Keratinocyte (primary cell): Measurements from ENCODE around the gene CLCA1. TPM values are rescaled to one million over a fixed set of nuclear protein-coding genes. Genes with fewer than 3 reads are reported as not detected.

Experiments
- DNase-seq: peaks from one replicate; pipeline ENCODE4 v3.0.0-alpha.2; 2011; ENCODE audit warnings: low read depth, missing footprints, low spot score
- FAIRE-seq: peaks from 2 replicates; lab custom pipeline; 2011; peaks lifted over from hg19 to GRCh38; lab: Jason Lieb, UNC
- H2AFZ ChIP-seq: 2 replicates; pipeline ENCODE4 v1.6.0; 2012; ENCODE audit warnings: low read length, control low read depth, inconsistent platforms; ENCODE audit not compliant: control insufficient read depth
- H3K27ac ChIP-seq: 2 replicates; pipeline ENCODE4 v1.5.1; 2011; ENCODE audit warnings: low read length; ENCODE audit not compliant: control insufficient read depth, insufficient read depth
- H3K27me3 ChIP-seq: 3 replicates; pipeline ENCODE4 v1.6.0; 2011; ENCODE audit warnings: low read length; ENCODE audit not compliant: control insufficient read depth, insufficient read depth; ENCODE audit errors: extremely low read depth
- H3K36me3 ChIP-seq, 2 experiments: 2 replicates in 1 of 2; 3 replicates in 1 of 2; pipeline ENCODE4 v1.5.1; 2011; ENCODE audit warnings: low read length in 2 of 2, mild to moderate bottlenecking in 1 of 2; ENCODE audit not compliant: control insufficient read depth in 2 of 2, insufficient read depth in 2 of 2; ENCODE audit errors: extremely low read depth in 1 of 2
- H3K4me1 ChIP-seq: 3 replicates; pipeline ENCODE4 v1.5.1; 2011; ENCODE audit warnings: low read length; ENCODE audit not compliant: control insufficient read depth, insufficient read depth; ENCODE audit errors: extremely low read depth
- H3K4me2 ChIP-seq: 3 replicates; pipeline ENCODE4 v1.6.0; 2011; ENCODE audit warnings: low read depth, low read length; ENCODE audit not compliant: control insufficient read depth, insufficient read depth; ENCODE audit errors: extremely low read depth
- H3K4me3 ChIP-seq, 3 experiments: fragments of 200-600 bp in 1 of 3; sonication (generic) in 1 of 3; 2 replicates in 2 of 3; 3 replicates in 1 of 3; pipeline ENCODE4 v1.5.1; 2011 to 2016; ENCODE audit warnings: low read length in 3 of 3, mild to moderate bottlenecking in 3 of 3, control low read depth in 2 of 3, inconsistent platforms in 1 of 3, low read depth in 1 of 3, mixed read lengths in 1 of 3, mixed run types in 1 of 3, moderate library complexity in 1 of 3; ENCODE audit not compliant: control insufficient read depth in 2 of 3, insufficient read depth in 2 of 3; ENCODE audit errors: extremely low read depth in 1 of 3
- H3K79me2 ChIP-seq: 2 replicates; pipeline ENCODE4 v1.6.0; 2012; ENCODE audit warnings: low read length; ENCODE audit not compliant: control insufficient read depth, insufficient read depth
- H3K9ac ChIP-seq: 3 replicates; pipeline ENCODE4 v1.6.0; 2011; ENCODE audit warnings: low read length; ENCODE audit not compliant: control insufficient read depth, insufficient read depth; ENCODE audit errors: extremely low read depth
- H3K9me1 ChIP-seq: 3 replicates; pipeline ENCODE4 v1.6.0; 2011; ENCODE audit warnings: low read length; ENCODE audit not compliant: control insufficient read depth, insufficient read depth; ENCODE audit errors: extremely low read depth
- H3K9me3 ChIP-seq: 2 replicates; pipeline ENCODE4 v1.5.1; 2012; ENCODE audit warnings: low read depth, low read length; ENCODE audit not compliant: control insufficient read depth
- H4K20me1 ChIP-seq: 3 replicates; pipeline ENCODE4 v1.6.0; 2011; ENCODE audit warnings: low read length; ENCODE audit not compliant: control insufficient read depth, insufficient read depth; ENCODE audit errors: extremely low read depth
- EZH2 ChIP-seq: IDR thresholded peaks from one replicate; pipeline ENCODE4 v1.6.1; 2012; ENCODE audit warnings: inconsistent platforms, mild to moderate bottlenecking, low read length, moderate library complexity
- dilution Hi-C: fragments of 300-500 bp; cut with MboI; formaldehyde crosslinking; loops from one replicate; pipeline ENCODE4 v1.7.0; 2020; ENCODE audit warnings: low sequenced_read_pairs; ENCODE audit not compliant: extremely low pct_ligation_motif_present
- polyA plus RNA-seq, 5 experiments: library from polyadenylated mRNA; depleted of rRNA in 3 of 5; stranded (reverse) in 3 of 5; stranded (forward) in 1 of 5; unstranded in 1 of 5; fragments of >200 nt; gene quantifications; 1 replicate in 1 of 5; 2 replicates in 3 of 5; 3 replicates in 1 of 5; pipeline versions ENCODE4 v1.2.1 to v1.2.3, GENCODE V29; 2011 to 2012; ENCODE audit warnings: missing spikeins in 2 of 5, low read depth in 1 of 5, low replicate concordance in 1 of 5
- TF ChIP-seq, protein P1 (sequence below), 3 experiments: IDR thresholded peaks in 1 of 3; conservative IDR thresholded peaks in 1 of 3; optimal IDR thresholded peaks in 1 of 3; 2 replicates in 2 of 3; 3 replicates in 1 of 3; pipeline versions ENCODE3 to v1.5.1; 2011; ENCODE audit warnings: low read length in 3 of 3, mild to moderate bottlenecking in 3 of 3, moderate library complexity in 2 of 3, control low read depth in 1 of 3, inconsistent platforms in 1 of 3; ENCODE audit not compliant: insufficient read depth in 2 of 3; ENCODE audit errors: extremely low read depth in 1 of 3

CLCA1 gene
- polyA plus RNA-seq, 1 donor (not counting 4 experiments of a cell fraction or from before 2014, with no cell fraction given), result 0.04 TPM

DNA sequence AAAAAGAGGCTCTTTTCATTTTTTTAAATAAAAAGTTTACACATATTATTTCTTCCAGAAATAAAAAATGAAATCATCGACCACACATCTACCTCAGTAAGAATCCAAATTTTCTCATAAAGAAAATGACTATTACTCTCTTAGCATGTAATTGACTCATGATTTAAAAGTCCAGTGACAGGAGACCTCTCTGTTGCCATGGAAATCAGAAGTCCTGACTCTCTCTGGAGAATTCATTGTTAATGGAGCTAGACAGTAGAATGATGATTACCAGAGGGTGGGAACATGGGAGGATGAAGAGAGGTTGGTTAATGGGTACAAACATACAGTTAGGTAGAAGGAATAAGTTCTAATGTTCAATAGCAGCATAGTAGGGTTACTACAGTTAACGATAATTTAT is 73.1 kb downstream of the CLCA1 start:
- TF ChIP-seq EZH2, result no peak
- TF ChIP-seq, protein P1, sequence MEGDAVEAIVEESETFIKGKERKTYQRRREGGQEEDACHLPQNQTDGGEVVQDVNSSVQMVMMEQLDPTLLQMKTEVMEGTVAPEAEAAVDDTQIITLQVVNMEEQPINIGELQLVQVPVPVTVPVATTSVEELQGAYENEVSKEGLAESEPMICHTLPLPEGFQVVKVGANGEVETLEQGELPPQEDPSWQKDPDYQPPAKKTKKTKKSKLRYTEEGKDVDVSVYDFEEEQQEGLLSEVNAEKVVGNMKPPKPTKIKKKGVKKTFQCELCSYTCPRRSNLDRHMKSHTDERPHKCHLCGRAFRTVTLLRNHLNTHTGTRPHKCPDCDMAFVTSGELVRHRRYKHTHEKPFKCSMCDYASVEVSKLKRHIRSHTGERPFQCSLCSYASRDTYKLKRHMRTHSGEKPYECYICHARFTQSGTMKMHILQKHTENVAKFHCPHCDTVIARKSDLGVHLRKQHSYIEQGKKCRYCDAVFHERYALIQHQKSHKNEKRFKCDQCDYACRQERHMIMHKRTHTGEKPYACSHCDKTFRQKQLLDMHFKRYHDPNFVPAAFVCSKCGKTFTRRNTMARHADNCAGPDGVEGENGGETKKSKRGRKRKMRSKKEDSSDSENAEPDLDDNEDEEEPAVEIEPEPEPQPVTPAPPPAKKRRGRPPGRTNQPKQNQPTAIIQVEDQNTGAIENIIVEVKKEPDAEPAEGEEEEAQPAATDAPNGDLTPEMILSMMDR (optimal IDR thresholded peaks at IDR 0.05 in 1 of 3, IDR thresholded peaks at IDR 0.05 in 1 of 3, conservative IDR thresholded peaks at IDR 0.05 in 1 of 3; ENCODE audit: extremely low read depth in 1 of 3, insufficient read depth in 2 of 3, low read length in 3 of 3), result no peak
- Histone ChIP-seq H2AFZ (no peak overlapping the region), H3K4me2 (no peak overlapping the region), H3K36me3 (no peaks in the 10 kb centered on the region), H3K27me3 (no peaks in the 10 kb centered on the region), H3K4me3 (no peak overlapping the region), H3K79me2 (no peaks in the 10 kb centered on the region), H3K9ac (no peak overlapping the region), H3K9me1 (no peaks in the 10 kb centered on the region), H3K27ac (no peak overlapping the region), H4K20me1 (no peaks in the 10 kb centered on the region), H3K9me3 (no peaks in the 10 kb centered on the region), H3K4me1 (peaks cover 24% of the 10 kb centered on the region)
- dilution Hi-C loops, result no loop called here
- FAIRE-seq, result no peak
- DNase-seq, result no peak

- H3K79me2 ChIP-seq, result no peaks in the 10 kb centered on the region
- dilution Hi-C loops, result no loop called here
- no peak overlapping the region for H3K9ac ChIP-seq
- no peak overlapping the region for H3K4me3 ChIP-seq
- DNase-seq, result peak; percentile 38
- no peaks in the 10 kb centered on the region for H3K36me3 ChIP-seq
- no peaks in the 10 kb centered on the region for H4K20me1 ChIP-seq
- peaks cover 29% of the 10 kb centered on the region for H3K4me1 ChIP-seq
- no peaks in the 10 kb centered on the region for H3K9me1 ChIP-seq
- peak; percentile 95 for FAIRE-seq
- TF ChIP-seq, protein P1 (optimal IDR thresholded peaks at IDR 0.05 in 1 of 3, IDR thresholded peaks at IDR 0.05 in 1 of 3, conservative IDR thresholded peaks at IDR 0.05 in 1 of 3; ENCODE audit: extremely low read depth in 1 of 3, insufficient read depth in 2 of 3, low read length in 3 of 3), result no peak
- no peak for TF ChIP-seq EZH2
- H3K27ac ChIP-seq, result peak overlapping the region; percentile 53
- no peak overlapping the region for H2AFZ ChIP-seq
- peak overlapping the region; percentile 31 for H3K4me2 ChIP-seq
- no peaks in the 10 kb centered on the region for H3K9me3 ChIP-seq
- no peaks in the 10 kb centered on the region for H3K27me3 ChIP-seq
Measured at GRCh38 chr1:86542631-86543030, 73.9 kb downstream of the CLCA1 start.
